HG02840 (cell line): ENCODE data around the gene TBCEL.
"Not testable (repeated sequence)": the region's sequence is repeated elsewhere in the genome, so short reads cannot be mapped to it uniquely, and the experiment has no call there.

Source experiments
- ATAC-seq: cut with Tn5 transposase; IDR thresholded peaks from one replicate; pipeline ENCODE4 v1.9.1; 2021; ENCODE audit warnings: mild to moderate bottlenecking, moderate library complexity, moderate number of reproducible peaks; ENCODE audit not compliant: unreplicated experiment, low FRiP score

TBCEL gene

DNA sequence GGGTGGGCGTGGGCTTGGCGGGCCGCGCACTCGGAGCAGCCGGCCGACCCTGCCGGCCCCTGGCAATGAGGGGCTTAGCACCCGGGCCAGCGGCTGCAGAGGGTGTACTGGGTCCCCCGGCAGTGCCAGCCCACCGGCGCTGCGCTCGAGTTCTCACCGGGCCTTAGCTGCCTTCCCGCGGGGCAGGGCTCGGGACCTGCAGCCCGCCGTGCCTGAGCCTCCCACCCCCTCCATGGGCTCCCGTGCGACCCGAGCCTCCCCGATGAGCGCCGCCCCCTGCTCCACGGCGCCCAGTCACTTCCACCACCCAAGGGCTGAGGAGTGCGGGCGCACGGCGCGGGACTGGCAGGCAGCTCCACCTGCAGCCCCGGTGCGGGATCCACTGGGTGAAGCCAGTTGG, 2.2 kb upstream of the TBCEL start:
- ATAC-seq = not testable (repeated sequence)

DNA sequence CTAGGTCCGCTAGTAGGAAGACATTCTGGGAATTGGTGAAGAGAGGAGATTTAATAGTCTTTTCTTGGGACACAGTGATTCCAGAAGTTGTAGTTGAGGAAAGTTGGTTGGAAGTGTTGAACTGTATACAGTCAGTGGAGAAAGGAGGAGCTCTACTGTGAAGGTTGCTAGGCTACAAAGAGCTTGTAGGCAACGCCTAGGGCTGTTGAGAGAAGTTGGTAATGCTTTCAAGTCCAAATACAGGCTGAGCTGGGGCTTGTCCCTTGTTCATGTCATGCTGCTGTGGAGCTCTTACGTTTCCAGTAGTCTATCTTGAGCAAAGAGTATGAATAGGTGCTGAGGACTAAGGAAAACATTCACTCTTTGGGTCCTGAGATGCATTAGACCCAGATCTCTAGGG, 1.1 kb downstream of the TBCEL start:
- ATAC-seq = no peak

DNA sequence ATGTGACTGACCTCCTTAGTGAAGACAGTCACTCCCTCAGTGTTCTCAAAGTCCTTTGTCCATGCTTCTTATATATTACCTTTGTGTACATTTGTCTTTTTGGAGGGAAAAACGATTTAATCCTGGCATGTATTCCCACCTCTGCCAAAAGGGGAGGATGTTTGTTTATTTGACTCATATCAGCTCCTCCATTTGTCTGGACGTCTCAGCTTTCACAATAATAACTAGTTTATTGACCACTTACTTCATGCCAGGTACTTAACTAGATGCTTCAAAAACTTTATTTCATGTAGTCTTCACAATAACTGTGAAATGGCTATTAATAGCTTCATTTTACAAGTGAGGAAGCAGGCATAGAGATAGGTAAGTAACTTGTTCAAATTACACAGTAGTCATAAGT, 5.3 kb downstream of the TBCEL start:
- ATAC-seq = no peak

DNA sequence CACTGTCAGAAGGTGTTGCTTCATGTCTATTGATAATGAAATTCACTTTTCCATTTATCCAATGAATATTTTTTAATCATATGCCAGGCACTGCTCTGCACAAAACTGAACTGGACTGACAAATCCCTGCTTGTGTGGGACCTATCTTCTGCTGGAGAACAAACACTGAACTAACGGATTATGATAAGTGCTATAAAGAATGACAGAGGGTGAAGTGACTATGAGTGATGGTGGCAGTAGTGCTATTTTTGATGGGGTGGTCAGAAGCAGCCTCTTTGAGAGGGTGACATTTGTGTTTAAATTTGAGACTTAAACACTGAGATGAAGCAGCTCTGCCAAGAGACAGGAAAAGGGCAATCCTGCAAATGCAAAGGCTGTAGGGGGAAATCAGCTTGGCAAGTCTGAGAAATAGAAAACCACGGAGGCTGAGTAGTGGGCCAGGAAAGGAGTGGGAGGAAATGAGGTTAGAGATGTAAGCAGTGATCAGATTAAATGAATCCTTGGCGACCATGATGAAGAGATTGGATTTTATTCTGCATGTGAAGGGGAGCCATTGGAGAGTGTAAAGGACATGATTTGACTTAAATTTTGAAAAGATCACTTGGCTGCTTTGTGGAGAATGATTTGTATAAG, 6.0 kb downstream of the TBCEL start:
- ATAC-seq = no peak

DNA sequence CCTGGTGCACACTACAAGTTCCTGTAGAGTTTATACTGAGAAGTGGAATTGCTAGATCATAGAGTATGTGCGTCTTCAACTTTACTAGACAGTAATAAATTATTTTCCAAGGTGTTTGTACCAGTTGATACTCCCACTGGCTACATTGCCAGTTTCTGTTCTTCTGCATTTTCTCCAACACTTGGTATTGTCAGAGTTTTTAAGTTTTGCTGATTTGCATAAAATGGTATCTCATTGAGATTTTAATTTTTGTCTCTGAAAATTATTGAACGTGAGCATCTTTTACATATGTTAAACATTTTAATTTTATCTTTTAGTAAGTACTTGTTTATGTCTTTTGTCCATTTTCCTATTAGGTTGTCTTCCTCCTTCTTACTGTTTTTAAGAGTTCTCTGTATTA, 7.3 kb downstream of the TBCEL start:
- ATAC-seq = no peak

DNA sequence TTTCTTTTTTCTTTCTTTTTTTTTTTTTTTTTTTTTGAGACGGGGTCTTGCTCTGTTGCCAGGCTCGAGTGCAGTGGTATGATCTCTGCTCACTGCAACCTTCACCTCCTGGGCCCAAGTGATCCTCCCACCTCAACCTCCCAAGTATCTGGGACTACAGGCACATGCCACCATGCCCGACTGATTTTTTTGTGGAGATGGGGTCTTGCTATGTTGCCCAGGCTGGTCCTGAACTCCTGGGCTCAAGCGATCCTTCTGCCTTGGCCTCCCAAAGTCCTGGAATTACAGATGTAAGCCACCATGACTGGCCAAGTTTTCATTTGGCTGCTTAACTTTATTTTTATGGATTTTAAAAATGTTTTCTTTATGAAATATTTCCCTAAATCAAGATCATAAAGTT, 7.7 kb downstream of the TBCEL start:
- not testable (repeated sequence) for ATAC-seq

DNA sequence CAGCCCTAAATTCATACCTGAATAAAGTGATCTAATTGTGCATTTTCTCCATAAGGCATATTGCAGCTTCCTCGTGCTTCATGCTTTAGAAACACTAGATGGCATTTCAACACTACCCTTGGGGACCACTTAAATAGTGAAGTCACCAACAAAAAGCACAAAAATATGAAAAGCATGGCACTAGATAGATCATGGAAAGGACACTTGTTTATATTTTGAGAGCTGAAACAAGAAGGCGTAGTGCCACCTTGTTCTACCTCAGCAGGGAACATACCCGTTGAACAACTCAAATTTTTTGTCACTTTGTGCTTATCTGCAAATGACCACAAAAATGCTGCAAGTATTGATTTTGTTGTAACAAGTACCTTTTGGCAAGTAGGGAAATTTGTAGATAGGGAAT, 8.6 kb downstream of the TBCEL start:
- ATAC-seq = no peak

DNA sequence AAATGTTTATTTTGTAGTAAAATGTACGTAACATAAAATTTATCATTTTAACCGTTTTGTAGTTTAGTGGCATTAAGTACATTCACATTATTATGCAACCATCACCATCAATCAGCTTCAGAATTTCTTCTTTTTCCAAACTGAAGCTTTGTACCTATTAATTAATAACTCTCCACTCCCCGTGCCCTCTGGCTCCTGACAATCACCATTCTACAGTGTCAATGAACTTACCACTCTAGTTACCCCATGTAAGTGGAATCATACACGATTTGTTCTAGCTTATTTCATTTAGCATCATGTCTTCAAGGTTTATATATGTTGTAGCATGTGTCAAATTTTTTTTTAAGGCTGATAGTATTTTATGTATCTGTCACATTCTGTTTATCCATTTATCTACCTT, 9.7 kb downstream of the TBCEL start:
- no peak for ATAC-seq

DNA sequence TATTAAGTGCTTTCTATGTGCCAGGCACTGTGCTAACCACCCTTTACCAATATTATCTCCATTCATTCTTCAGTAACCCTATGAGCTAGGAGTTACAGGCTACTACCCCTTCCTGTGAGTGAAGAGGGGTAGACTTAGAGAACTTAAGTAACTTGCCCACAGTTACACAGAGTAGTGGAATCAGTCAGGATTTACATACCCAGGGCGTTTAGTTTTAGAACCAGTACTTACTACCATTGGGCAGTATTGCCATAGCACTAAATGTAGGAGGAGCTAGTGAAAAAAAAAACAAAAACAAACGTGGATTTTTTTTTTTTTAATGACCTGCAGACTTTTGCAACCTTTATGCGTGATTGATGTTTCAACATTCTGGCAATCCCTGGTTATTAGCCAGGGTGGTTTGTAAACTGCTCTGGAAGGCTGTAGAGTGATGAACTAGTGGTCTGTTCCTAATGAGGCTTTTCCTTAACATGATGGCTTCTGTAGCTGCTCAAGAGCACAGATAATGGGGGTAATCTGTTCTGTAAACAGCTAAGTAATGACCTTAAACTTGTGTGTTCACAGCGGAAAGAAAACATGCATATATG, 11.4 kb downstream of the TBCEL start:
- ATAC-seq = no peak

DNA sequence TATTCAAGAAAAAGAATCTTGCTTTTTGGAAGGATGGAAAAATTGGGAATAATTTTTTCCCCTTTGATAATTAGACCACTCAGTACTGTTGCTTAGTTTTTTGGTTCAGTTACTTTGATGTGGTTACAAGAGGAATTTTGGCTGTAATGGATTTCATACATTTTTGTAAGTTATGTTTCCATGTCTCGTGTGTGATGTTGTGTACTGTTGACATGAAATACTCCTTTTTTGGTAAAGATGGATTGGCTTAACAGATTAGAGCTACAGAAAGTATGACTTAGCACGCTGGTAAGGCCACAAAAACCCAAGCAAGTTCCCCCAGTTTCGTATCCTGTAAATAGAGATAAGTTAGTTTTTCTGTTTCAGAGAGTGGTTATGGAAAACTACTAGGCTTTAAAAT, 11.9 kb downstream of the TBCEL start:
- no peak for ATAC-seq

DNA sequence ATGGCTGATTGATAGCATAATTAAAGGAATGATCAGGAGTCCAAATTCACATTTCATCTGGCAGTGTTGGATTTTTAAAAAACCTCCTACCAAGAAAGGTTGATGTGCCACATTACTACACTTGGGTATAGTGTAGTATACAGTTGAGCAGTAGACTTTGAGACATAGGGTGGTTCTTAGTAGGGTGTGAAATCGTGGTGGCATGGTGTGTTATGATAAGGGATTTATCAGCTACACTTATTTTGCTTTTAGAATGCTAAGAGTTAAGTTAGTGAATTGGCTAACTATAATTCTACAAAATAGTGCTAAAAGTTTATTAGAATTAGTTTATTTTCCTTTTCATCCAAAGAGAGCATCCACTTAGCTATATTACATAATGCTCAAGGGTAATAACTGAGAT, 13.1 kb downstream of the TBCEL start:
- no peak for ATAC-seq

DNA sequence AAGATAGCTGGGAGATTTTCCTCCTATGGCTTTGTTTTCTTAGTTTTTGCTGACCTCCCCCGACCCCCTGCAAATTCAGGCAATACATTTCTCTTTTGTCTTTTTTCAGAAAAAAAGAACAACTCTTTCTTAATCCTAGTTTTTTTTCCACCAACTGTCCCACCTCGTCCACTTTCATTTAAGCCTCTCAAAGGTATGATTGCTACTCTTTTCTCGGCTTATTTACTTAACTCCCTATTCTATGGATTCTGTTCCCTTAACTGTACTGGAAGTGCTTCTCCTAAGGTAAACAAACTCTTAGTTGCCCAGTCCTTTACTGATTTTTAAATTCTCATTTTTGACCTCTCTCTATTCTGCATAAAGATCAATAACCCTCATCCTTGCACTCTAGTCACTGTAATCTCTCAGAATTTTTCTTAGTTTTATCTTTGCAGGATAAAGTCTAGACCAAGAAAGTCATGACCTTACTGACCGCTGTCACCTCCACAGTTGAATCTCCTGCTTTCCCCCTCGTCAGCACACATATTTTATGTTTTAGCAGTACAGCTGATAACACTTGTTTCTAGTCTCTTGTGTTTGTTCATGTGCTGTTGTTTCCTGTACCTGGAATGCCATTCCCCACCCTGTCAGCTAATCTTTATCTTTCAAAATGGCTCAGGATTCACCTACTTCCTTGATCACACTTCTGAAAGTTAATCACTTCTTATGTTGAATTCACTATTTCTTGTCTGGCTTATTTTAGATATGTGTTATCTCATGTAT, 14.9 kb downstream of the TBCEL start:
- ATAC-seq = no peak

DNA sequence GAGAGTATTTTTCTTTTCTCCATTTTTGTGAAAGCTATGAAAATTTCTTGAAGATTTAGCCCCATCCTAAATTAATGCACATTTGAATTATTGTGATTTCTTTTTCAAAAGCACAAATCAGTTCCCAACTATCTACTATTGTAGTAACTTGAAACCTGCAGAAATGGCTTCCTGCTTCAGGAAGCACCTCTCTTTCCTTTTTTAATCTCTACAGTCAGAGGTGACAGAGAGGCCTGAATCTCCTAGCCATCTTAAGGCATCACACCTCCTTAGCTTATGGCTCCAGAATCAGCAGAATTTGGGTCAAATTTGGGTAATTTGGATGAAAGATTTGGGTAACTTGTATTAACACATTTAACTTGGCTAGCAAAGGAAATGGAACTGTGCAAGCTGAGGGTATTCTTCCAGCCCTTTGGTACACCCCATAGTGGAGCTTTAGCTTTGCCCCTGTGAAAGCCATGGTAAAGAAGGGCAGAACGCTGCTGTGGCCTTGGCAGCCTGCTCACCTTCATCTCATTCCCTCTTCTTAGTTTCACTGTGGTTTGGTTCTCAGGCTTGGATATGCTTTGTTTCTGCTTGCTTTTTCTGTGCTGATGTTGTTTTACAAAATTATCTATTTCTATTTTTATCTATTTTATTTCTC, 16.2 kb downstream of the TBCEL start:
- ATAC-seq = no peak

DNA sequence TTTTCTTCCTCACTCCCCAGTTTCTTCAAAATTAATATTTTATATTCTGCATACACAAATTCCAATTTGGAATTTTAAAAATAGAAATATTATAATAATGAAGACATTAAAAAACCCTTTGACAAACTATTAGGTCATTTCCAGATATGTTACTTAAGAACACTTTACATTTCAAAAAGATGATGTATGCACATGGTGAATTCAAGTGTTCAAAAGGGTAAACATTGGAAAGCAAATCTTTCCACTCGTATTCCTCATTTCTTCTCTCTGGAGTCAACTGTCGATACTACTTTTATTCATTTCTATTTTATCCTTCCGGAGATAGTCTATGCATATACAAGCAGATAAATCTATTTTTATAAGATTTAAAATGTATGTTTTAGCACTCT, 16.7 kb downstream of the TBCEL start:
- no peak for ATAC-seq

DNA sequence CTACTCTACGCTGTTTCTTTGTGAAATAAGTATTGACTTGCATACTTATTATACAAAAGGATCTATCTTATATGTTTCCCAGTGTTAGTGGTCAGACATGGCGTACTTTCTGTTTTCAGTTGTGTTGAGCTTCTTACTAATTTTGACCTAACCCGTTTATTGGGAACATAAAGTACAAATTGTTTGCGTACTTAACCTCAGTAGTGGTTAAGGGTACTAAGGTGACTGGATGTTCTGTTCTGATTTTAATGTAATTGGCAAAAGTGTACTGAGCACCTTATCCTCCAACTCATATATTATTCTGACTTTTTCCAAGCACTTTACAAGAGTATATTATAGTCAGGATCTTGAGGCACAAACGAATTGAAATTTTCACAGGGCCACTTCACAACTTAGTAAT, 17.2 kb downstream of the TBCEL start:
- no peak for ATAC-seq

DNA sequence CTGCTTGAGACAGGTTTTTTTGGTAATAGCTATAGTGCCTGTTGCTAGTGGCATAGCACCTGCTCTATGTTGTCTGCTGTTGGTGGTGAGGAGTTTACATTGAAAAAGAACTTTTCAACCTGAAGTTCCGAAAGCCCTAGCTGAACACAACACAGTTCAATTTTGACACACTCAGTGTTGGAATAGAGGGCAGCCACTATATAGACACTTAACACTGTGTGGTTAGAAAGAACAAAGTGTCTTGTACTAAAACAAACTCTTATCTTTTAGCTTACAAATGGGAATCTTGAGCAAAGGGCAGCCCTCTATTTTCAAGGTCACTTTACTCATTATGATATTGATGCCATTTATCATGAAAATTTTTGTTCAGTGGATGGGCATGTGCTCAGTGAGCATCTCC, 18.4 kb downstream of the TBCEL start:
- ATAC-seq = no peak

DNA sequence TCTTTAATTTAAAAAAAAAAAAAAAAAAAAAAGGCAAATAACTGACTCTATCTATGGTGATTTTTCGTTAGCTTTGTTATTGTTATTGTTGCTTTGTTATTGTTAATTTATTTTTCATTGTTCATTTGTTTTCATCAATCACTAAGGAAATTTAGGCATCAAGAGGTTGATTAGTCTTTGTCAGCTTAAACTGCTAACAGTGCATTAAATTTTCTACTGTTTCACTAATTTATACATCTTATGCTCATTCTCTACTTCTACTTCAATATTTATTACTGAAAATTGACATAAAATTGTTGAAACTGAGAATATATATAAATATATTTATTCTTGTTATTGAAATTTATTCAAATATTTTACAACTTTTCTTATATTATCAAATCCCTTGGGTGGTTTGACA, 24.0 kb downstream of the TBCEL start:
- ATAC-seq = no peak

DNA sequence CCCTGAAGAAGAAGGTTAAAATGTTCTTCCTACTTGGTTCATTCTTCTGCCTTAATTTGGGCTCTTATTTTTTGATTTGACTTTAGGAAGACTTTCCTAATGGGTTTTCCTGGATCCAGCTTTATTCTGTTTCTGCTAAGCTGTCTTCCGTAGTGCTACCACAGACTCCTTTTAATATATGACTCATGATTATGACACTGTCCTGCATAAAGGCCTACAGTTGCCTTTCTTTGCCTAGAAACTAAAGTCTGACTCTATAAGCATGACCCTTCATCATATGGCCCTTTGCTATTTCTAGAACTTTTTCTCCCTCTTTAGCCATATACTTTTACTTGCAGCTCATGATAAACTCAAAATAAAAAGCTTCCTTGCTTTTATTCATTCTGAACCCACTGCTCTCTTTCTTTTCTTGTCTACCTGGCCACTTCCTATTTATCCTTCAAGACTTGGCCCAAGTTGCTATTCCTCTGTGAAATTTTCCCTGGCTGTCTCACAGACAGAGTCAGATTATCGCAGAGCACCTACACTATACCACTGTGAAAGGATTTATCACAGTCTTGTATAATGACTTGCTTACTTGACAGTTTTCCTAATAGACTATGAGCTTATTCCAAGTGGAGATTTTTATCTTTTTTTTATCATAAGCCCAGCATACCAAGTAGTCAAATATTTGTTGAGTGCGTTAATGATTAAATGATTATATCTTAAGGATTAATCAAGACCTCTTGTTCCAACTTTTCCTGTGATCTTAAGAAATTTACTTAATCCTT, 24.7 kb downstream of the TBCEL start:
- ATAC-seq = no peak

DNA sequence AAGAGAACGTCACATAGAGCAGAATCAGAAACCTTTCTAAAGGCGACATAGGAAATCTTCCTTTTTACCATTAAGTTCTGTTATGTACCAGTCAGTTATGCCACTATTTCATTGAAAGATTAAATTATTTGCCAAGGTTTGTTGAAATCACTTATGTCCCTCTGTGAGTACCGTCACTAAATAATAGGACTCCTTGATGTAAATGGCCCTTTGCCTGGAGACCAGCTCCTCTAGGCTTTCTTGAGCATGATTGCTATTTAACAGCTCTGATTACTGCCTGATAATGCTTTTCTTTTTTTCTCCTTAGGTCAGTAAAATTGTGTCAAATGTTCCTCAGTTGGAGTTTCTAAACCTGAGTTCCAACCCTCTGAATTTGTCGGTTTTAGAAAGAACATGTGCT, 29.3 kb downstream of the TBCEL start:
- no peak for ATAC-seq

DNA sequence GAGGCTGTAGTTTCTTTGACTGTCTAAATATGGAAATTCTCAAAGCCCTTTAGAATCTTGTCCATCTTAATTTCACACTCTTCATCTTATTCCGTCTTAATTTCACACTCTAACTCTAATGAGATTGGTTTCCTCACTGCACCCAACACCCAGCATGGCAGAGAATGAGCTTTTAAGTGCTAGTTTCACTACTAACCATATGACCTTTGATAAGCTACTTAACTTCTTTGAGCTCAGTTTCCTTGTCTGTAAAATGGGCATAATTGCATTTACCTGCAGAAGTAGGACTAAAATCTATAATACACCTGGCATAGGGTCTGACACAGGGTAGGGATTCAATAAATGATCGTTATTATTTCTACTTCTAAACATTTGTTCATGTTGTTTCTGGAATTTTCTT, 30.4 kb downstream of the TBCEL start:
- ATAC-seq = no peak

DNA sequence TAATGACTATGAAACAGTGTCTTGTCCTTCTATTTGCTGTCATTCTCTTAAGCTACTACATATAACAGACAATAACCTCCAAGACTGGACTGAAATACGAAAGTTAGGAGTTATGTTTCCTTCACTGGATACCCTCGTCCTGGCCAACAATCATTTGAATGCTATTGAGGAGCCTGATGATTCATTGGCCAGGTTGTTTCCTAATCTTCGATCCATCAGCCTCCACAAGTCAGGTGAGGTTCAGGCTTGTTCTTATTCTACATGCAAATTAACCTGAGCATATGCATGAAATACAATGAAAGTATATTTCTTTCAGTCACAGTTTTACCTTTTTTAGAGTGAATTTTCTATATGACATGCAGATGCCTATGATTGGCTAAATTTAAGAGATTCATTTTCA, 31.2 kb downstream of the TBCEL start:
- no peak for ATAC-seq
